GM12878 (cell line): ENCODE data around the gene TEC. TPM values are rescaled to one million over a fixed set of nuclear protein-coding genes. Genes with fewer than 3 reads are reported as not detected.

Experiments
- ATAC-seq: fragments of 200-7000 bp; cut with Tn5 transposase; 3 replicates; pipeline ENCODE4 v1.9.1; 2020; ENCODE audit warnings: mild to moderate bottlenecking, moderate library complexity
- BruUV-seq: library from RNA; stranded (reverse); fragments of 400-500 nt; replicated peaks from 2 replicates; lab custom pipeline; 2021; lab: Mats Ljungman, UMichigan
- CTCF ChIA-PET: fragments of 300-600 bp; sonication (Branson Sonifier 250); formaldehyde crosslinking; extraction: SDS; loops from one replicate; lab custom pipeline; 2021; ENCODE audit warnings: inconsistent platforms; lab: Yijun Ruan, JAX
- POLR2A ChIA-PET: fragments of 350-600 bp; formaldehyde crosslinking; extraction: SDS; loops from one replicate; lab custom pipeline; 2021; ENCODE audit warnings: inconsistent platforms; lab: Charles Lee
- RAD21 ChIA-PET: fragments of 300-600 bp; sonication (Branson Sonifier 250); formaldehyde crosslinking; loops from one replicate; lab custom pipeline; 2023; ENCODE audit warnings: antibody characterized with exemption; ENCODE audit not compliant: unreplicated experiment; lab: Charles Lee
- SMC1A ChIA-PET: fragments of 300-600 bp; sonication (Branson Sonifier 250); formaldehyde crosslinking; loops from one replicate; lab custom pipeline; 2023; ENCODE audit not compliant: unreplicated experiment, uncharacterized antibody; lab: Charles Lee
- DNase-seq: peaks from one replicate; pipeline ENCODE4 v3.0.0-alpha.2; 2011; ENCODE audit warnings: low read depth, low spot score
- FAIRE-seq: peaks from 3 replicates; lab custom pipeline; 2011; peaks lifted over from hg19 to GRCh38; lab: Jason Lieb, UNC
- H2AFZ ChIP-seq: 2 replicates; pipeline ENCODE4 v1.6.0; 2011; ENCODE audit warnings: low read depth, low read length, control low read depth; ENCODE audit not compliant: control insufficient read depth
- H3K27ac ChIP-seq: 2 replicates; pipeline ENCODE4 v1.5.1; 2011; ENCODE audit warnings: control low read depth; ENCODE audit not compliant: control insufficient read depth, insufficient read depth
- H3K27me3 ChIP-seq, 2 experiments: replicated peaks in 1 of 2; 2 replicates each; pipeline versions ENCODE4 v1.6.0 to v1.6.1; 2011; ENCODE audit warnings: low read length in 1 of 2; ENCODE audit not compliant: control insufficient read depth in 2 of 2, insufficient read depth in 2 of 2
- H3K36me3 ChIP-seq, 2 experiments: 2 replicates each; pipeline ENCODE4 v1.5.1; 2011; ENCODE audit warnings: low read length in 1 of 2; ENCODE audit not compliant: control insufficient read depth in 2 of 2, insufficient read depth in 2 of 2
- H3K4me1 ChIP-seq: 2 replicates; pipeline ENCODE4 v1.6.1; 2011; ENCODE audit warnings: mild to moderate bottlenecking, low read length, moderate library complexity, mixed read lengths; ENCODE audit not compliant: control insufficient read depth, insufficient read depth
- H3K4me2 ChIP-seq: 2 replicates; pipeline ENCODE4 v1.6.0; 2011; ENCODE audit warnings: control low read depth; ENCODE audit not compliant: control insufficient read depth, insufficient read depth
- H3K4me3 ChIP-seq: fragments of 200-600 bp; sonication (generic); 2 replicates; pipeline ENCODE4 v1.5.1; 2016
- H3K79me2 ChIP-seq: 2 replicates; pipeline ENCODE4 v1.6.0; 2011; ENCODE audit warnings: low read length; ENCODE audit not compliant: control insufficient read depth, insufficient read depth
- H3K9ac ChIP-seq: 2 replicates; pipeline ENCODE4 v1.8.0; 2011; ENCODE audit warnings: low read length, control low read depth, mixed read lengths; ENCODE audit not compliant: control insufficient read depth, insufficient read depth
- H3K9me3 ChIP-seq: replicated peaks from 3 replicates; pipeline ENCODE4 v1.5.1; 2011; ENCODE audit warnings: mild to moderate bottlenecking, low read length; ENCODE audit not compliant: control insufficient read depth, insufficient read depth
- H4K20me1 ChIP-seq: 2 replicates; pipeline ENCODE4 v1.6.0; 2011; ENCODE audit not compliant: control insufficient read depth, insufficient read depth
- ASH2L ChIP-seq: fragments of 300-600, 200-600 bp; sonication (generic); IDR thresholded peaks from 2 replicates; pipeline ENCODE4 v1.6.1; 2017; ENCODE audit warnings: low read depth, mild to moderate bottlenecking, borderline replicate concordance
- CREB1 ChIP-seq: IDR thresholded peaks from 2 replicates; pipeline ENCODE4 v1.6.1; 2012; ENCODE audit warnings: low read depth, mild to moderate bottlenecking, inconsistent platforms
- MAX ChIP-seq: IDR thresholded peaks from 2 replicates; pipeline ENCODE4 v1.6.1; 2012; ENCODE audit warnings: low read depth, low read length, improper control_type of control experiment
- MTA3 ChIP-seq: IDR thresholded peaks from 2 replicates; pipeline ENCODE4 v1.6.1; 2012; ENCODE audit warnings: low read length, inconsistent platforms, borderline replicate concordance
- REST ChIP-seq: IDR thresholded peaks from 2 replicates; pipeline ENCODE4 v1.6.1; 2012; ENCODE audit warnings: mild to moderate bottlenecking, low read depth, low read length
- YBX1 ChIP-seq: fragments of 450-650 bp; IDR thresholded peaks from 2 replicates; pipeline ENCODE4 v1.6.1; 2016; ENCODE audit warnings: antibody characterized with exemption
- YY1 ChIP-seq: IDR thresholded peaks from 2 replicates; pipeline ENCODE4 v1.6.1; 2011; ENCODE audit warnings: low read depth, mild to moderate bottlenecking, low read length
- ZBTB11 ChIP-seq: fragments of 450-650 bp; formaldehyde crosslinking; IDR thresholded peaks from 2 replicates; pipeline ENCODE4 v1.5.0; 2022; ENCODE audit warnings: mild to moderate bottlenecking, missing genetic modification characterization
- WGBS: methylation state at CpG from one replicate; pipeline ENCODE4 v1.1.6; 2016; ENCODE audit warnings: low lambda C conversion rate; ENCODE audit not compliant: insufficient replicate concordance, insufficient coverage; ENCODE audit errors: missing lambda C conversion rate; 5-methylcytosine and 5-hydroxymethylcytosine counted together
- in situ Hi-C: fragments of 300-500 bp; cut with MboI; formaldehyde crosslinking; loops from 9 replicates; pipeline ENCODE4 v1.14.3; 2018; ENCODE audit warnings: mixed read lengths
- intact Hi-C: fragments of 100-400 bp; cut with micrococcal nuclease; formaldehyde crosslinking; loops from one replicate; pipeline ENCODE4 v1.14.2; 2022; ENCODE audit not compliant: unreplicated experiment
- polyA plus RNA-seq, 11 experiments: library from polyadenylated mRNA; depleted of rRNA in 4 of 11; unstranded in 6 of 11; stranded (reverse) in 5 of 11; fragments of >200 nt; fragmentation: Nextera tagmentation in 4 of 11; fragmentation: Illumina TruSeq in 1 of 11; extraction: Ambion mirVana in 4 of 11; extraction: Trizol in 1 of 11; gene quantifications; 1 replicate in 1 of 11; 2 replicates in 10 of 11; pipeline versions ENCODE4 v1.2.1 to v1.2.3, GENCODE V29; 2011 to 2016; ENCODE audit warnings: inconsistent platforms in 2 of 11, missing spikeins in 2 of 11, low read depth in 1 of 11
- total RNA-seq, 4 experiments: library from RNA; depleted of rRNA in 3 of 4; stranded (reverse); fragments of >200 nt in 3 of 4; fragmentation: Illumina TruSeq in 1 of 4; extraction: Trizol in 1 of 4; gene quantifications; 2 replicates each; pipeline versions ENCODE4 v1.2.1 to v1.2.3, GENCODE V29; 2013 to 2021
- TF ChIP-seq, protein P1 (sequence below): IDR thresholded peaks from 2 replicates; pipeline ENCODE4 v1.6.1; 2011; ENCODE audit warnings: borderline replicate concordance, low read depth, mild to moderate bottlenecking, moderate library complexity, mixed read lengths, low read length; ENCODE audit not compliant: insufficient read depth; ENCODE audit errors: extremely low read length
- TF ChIP-seq, protein P2 (sequence below), 3 experiments: IDR thresholded peaks in 2 of 3; conservative IDR thresholded peaks in 1 of 3; 2 replicates each; pipeline ENCODE4 v1.5.1; 2011; ENCODE audit warnings: low read depth in 3 of 3, low read length in 3 of 3, mild to moderate bottlenecking in 3 of 3, control low read depth in 2 of 3, moderate library complexity in 2 of 3, inconsistent platforms in 1 of 3, mixed read lengths in 1 of 3; ENCODE audit not compliant: control insufficient read depth in 2 of 3, insufficient read depth in 1 of 3; ENCODE audit errors: extremely low read depth in 1 of 3

TEC gene
- total and polyA plus RNA-seq, 10 of the 15 experiments (the other 5 are each of a cell fraction or from before 2014, with no cell fraction given) = 7.4 to 27.2 (median 17.1) TPM

DNA sequence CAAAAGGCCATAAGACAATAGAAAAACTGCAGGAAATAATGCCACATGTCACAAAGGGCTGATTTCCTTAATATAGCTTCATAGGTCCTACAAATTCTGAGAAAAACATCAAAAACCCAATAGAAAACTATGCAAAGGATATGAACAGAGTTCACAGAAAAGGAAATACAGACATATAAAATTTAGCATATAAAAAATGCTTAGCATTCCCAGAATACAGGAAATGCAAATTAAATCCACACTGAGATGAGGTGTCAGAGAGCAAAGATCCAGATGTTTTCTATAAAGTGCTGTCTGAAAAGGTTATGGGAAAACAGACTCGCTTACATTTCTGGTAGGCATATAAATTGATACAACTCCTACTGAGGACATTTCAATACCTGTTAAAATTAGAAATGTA lies 169.4 kb downstream of the TEC start (continued):
- TF ChIP-seq, protein P1, sequence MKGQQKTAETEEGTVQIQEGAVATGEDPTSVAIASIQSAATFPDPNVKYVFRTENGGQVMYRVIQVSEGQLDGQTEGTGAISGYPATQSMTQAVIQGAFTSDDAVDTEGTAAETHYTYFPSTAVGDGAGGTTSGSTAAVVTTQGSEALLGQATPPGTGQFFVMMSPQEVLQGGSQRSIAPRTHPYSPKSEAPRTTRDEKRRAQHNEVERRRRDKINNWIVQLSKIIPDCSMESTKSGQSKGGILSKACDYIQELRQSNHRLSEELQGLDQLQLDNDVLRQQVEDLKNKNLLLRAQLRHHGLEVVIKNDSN = no peak
- TF ChIP-seq CREB1 (no peak), YBX1 (no peak), MAX (no peak)

DNA sequence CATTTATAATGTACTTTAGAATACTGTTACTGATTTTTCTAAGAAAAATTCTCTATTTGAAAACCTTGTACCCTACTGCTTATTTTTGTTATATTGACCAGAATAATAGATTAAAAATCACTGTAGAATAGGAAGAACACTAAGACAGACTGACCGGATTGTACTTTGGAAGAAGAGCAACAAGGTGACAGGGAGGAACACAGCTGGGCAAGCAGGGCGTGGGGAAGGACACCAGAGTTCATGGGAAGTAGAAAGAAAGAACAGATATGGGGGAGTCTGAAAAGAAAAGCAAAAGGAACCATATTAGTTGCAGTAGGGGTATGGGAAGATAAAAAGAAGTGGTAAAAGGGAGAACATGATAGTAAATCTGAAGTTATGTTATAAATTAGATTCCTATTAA lies 174.2 kb downstream of the TEC start:
- ATAC-seq (no peak), DNase-seq (no peak), FAIRE-seq (no peak)
- Histone ChIP-seq H3K4me2 (no peak overlapping the region), H3K27ac (no peak overlapping the region), H3K27me3 (no peaks in the 10 kb centered on the region), H4K20me1 (no peaks in the 10 kb centered on the region), H3K4me3 (no peak overlapping the region), H3K36me3 (no peaks in the 10 kb centered on the region; a peak in 1 of 4 replicates), H3K9me3 (no peaks in the 10 kb centered on the region), H3K4me1 (no peaks in the 10 kb centered on the region), H3K9ac (no peak overlapping the region), H3K79me2 (no peaks in the 10 kb centered on the region), H2AFZ (no peak overlapping the region)
- CTCF ChIA-PET = interaction anchor here (0.6 to 3.5 kb wide), 11 partner anchors 9 to 180 kb away, joined by 3 to 32 read pairs (median 4); no protein-coding TSS in a partner anchor
- no TSS peak for BruUV-seq
- in situ Hi-C loops = loop anchor here (10.0 kb wide), 1 partner anchor 391 kb away; no protein-coding TSS in a partner anchor
- 59% methylated on average over 2 of the region's 2 CpGs for WGBS
- POLR2A ChIA-PET = no interaction called here
- intact Hi-C loops = no loop called here
- RAD21 ChIA-PET = interaction anchor here (1.6 to 2.0 kb wide), 2 partner anchors 8 to 92 kb away, joined by 6 to 8 read pairs; no protein-coding TSS in a partner anchor
- SMC1A ChIA-PET = interaction anchor here (1.0 to 1.7 kb wide), 5 partner anchors 9 to 95 kb away, joined by 3 to 7 read pairs (median 4); no protein-coding TSS in a partner anchor
- TF ChIP-seq YY1 (no peak), MTA3 (no peak), REST (no peak), ZBTB11 (CRISPR knock-in tag) (no peak), ASH2L (no peak)
- TF ChIP-seq, protein P2, sequence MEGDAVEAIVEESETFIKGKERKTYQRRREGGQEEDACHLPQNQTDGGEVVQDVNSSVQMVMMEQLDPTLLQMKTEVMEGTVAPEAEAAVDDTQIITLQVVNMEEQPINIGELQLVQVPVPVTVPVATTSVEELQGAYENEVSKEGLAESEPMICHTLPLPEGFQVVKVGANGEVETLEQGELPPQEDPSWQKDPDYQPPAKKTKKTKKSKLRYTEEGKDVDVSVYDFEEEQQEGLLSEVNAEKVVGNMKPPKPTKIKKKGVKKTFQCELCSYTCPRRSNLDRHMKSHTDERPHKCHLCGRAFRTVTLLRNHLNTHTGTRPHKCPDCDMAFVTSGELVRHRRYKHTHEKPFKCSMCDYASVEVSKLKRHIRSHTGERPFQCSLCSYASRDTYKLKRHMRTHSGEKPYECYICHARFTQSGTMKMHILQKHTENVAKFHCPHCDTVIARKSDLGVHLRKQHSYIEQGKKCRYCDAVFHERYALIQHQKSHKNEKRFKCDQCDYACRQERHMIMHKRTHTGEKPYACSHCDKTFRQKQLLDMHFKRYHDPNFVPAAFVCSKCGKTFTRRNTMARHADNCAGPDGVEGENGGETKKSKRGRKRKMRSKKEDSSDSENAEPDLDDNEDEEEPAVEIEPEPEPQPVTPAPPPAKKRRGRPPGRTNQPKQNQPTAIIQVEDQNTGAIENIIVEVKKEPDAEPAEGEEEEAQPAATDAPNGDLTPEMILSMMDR (IDR thresholded peaks at IDR 0.05 in 2 of 3, conservative IDR thresholded peaks at IDR 0.05 in 1 of 3; ENCODE audit: control insufficient read depth in 2 of 3, extremely low read depth in 1 of 3, insufficient read depth in 1 of 3, low read depth in 3 of 3, low read length in 3 of 3) = no peak
